HepG2 (cell line): ENCODE data around the gene MACROD2. TPM values are rescaled to one million over a fixed set of nuclear protein-coding genes. Genes with fewer than 3 reads are reported as not detected.

Experiments used
- ATAC-seq: fragments of 200-7000 bp; cut with Tn5 transposase; 3 replicates; pipeline ENCODE4 v1.9.1; 2020; ENCODE audit warnings: mild to moderate bottlenecking, moderate library complexity
- BruUV-seq: library from RNA; stranded (reverse); fragments of 400-500 nt; replicated peaks from 2 replicates; lab custom pipeline; 2021; lab: Mats Ljungman, UMichigan
- CTCF ChIA-PET: fragments of 300-600 bp; formaldehyde crosslinking; extraction: SDS; loops from one replicate; lab custom pipeline; 2021; ENCODE audit warnings: low total read pairs, inconsistent platforms, low intra/inter-chr PET ratio; lab: Yijun Ruan, JAX
- POLR2A ChIA-PET: fragments of 350-600 bp; sonication (Branson Sonifier 250); formaldehyde crosslinking; loops from one replicate; lab custom pipeline; 2020; ENCODE audit warnings: antibody characterized with exemption, inconsistent platforms; lab: Yijun Ruan, JAX
- DNase-seq: peaks from one replicate; pipeline ENCODE4 v3.0.0-alpha.2; 2015; ENCODE audit warnings: low spot score
- FAIRE-seq: peaks from 3 replicates; lab custom pipeline; 2011; peaks lifted over from hg19 to GRCh38; lab: Jason Lieb, UNC
- H2AFZ ChIP-seq: one replicate; pipeline ENCODE4 v1.6.1; 2011; ENCODE audit warnings: low read length, inconsistent platforms
- H3K27ac ChIP-seq: fragments of 300-600 bp; 3 replicates; pipeline ENCODE4 v1.8.0; 2011; ENCODE audit warnings: mixed run types, mild to moderate bottlenecking, mixed read lengths, low read length, inconsistent platforms; ENCODE audit not compliant: insufficient read depth; ENCODE audit errors: extremely low read length
- H3K27me3 ChIP-seq, 2 experiments: fragments of 200-600 bp in 1 of 2; 2 replicates in 1 of 2; 3 replicates in 1 of 2; pipeline versions ENCODE4 v1.6.0 to v1.8.0; 2011; ENCODE audit warnings: low read length in 2 of 2, mild to moderate bottlenecking in 2 of 2, moderate library complexity in 2 of 2, inconsistent platforms in 1 of 2; ENCODE audit not compliant: insufficient read depth in 2 of 2, control insufficient read depth in 1 of 2
- H3K36me3 ChIP-seq, 2 experiments: fragments of 200-600 bp in 1 of 2; replicated peaks in 1 of 2; 2 replicates in 1 of 2; 3 replicates in 1 of 2; pipeline versions ENCODE4 v1.5.1 to v1.8.0; 2011; ENCODE audit warnings: low read length in 2 of 2, inconsistent platforms in 1 of 2; ENCODE audit not compliant: insufficient read depth in 2 of 2, control insufficient read depth in 1 of 2
- H3K4me1 ChIP-seq: 2 replicates; pipeline ENCODE4 v1.5.1; 2012; ENCODE audit warnings: low read length, inconsistent platforms; ENCODE audit not compliant: insufficient read depth
- H3K4me2 ChIP-seq: 2 replicates; pipeline ENCODE4 v1.6.0; 2011; ENCODE audit warnings: low read depth, low read length, inconsistent platforms
- H3K4me3 ChIP-seq, 3 experiments: fragments of 200-600 bp in 1 of 3; sonication (generic), shearing (Covaris generic) in 1 of 3; replicated peaks in 1 of 3; 2 replicates each; pipeline ENCODE4 v1.5.1; 2011 to 2016; ENCODE audit warnings: low read length in 3 of 3, inconsistent platforms in 2 of 3, low read depth in 2 of 3, mild to moderate bottlenecking in 2 of 3, control low read depth in 1 of 3, mixed read lengths in 1 of 3; ENCODE audit not compliant: insufficient read depth in 1 of 3
- H3K79me2 ChIP-seq: one replicate; pipeline ENCODE4 v1.6.1; 2011; ENCODE audit warnings: low read length, inconsistent platforms; ENCODE audit not compliant: insufficient read depth
- H3K9ac ChIP-seq: 2 replicates; pipeline ENCODE4 v1.6.0; 2011; ENCODE audit warnings: mild to moderate bottlenecking, low read depth, low read length, inconsistent platforms; ENCODE audit not compliant: insufficient read depth
- H3K9me3 ChIP-seq: 2 replicates; pipeline ENCODE4 v1.5.1; 2012; ENCODE audit warnings: mild to moderate bottlenecking, low read length
- H4K20me1 ChIP-seq: 2 replicates; pipeline ENCODE4 v1.6.0; 2011; ENCODE audit warnings: inconsistent platforms, mild to moderate bottlenecking, low read length, moderate library complexity; ENCODE audit not compliant: insufficient read depth
- ATF1 ChIP-seq: IDR thresholded peaks from 2 replicates; pipeline ENCODE4 v1.6.1; 2016; ENCODE audit warnings: mild to moderate bottlenecking, control low read depth
- EP300 ChIP-seq, 3 experiments: sonication (generic) in 1 of 3; formaldehyde crosslinking in 1 of 3; IDR thresholded peaks; 2 replicates each; pipeline versions ENCODE4 v1.5.1 to v1.6.1; 2011 to 2020; ENCODE audit warnings: low read depth in 2 of 3, low read length in 2 of 3, borderline replicate concordance in 1 of 3, improper control_type of control experiment in 1 of 3, mild to moderate bottlenecking in 1 of 3, missing genetic modification reagents in 1 of 3, moderate library complexity in 1 of 3
- HOXA3 ChIP-seq: sonication (generic); formaldehyde crosslinking; IDR thresholded peaks from 2 replicates; pipeline ENCODE4 v1.5.0; 2020; ENCODE audit warnings: missing genetic modification reagents
- PRDM10 ChIP-seq: sonication (generic); formaldehyde crosslinking; IDR thresholded peaks from 2 replicates; pipeline ENCODE4 v1.4.0; 2020; ENCODE audit warnings: low read depth, missing genetic modification reagents
- SATB2 ChIP-seq: sonication (generic); formaldehyde crosslinking; IDR thresholded peaks from 2 replicates; pipeline ENCODE4 v1.5.0; 2020; ENCODE audit warnings: missing genetic modification reagents
- ZNF318 ChIP-seq: sonication (generic); formaldehyde crosslinking; IDR thresholded peaks from 2 replicates; pipeline ENCODE4 v1.4.0; 2020; ENCODE audit warnings: mild to moderate bottlenecking, missing genetic modification reagents
- ZNF710 ChIP-seq: sonication (generic); formaldehyde crosslinking; IDR thresholded peaks from 2 replicates; pipeline ENCODE4 v1.5.0; 2020; ENCODE audit warnings: mild to moderate bottlenecking, missing genetic modification reagents, borderline replicate concordance
- ZNF724P ChIP-seq: sonication (generic); formaldehyde crosslinking; IDR thresholded peaks from 2 replicates; pipeline ENCODE4 v1.8.0; 2022; ENCODE audit warnings: missing genetic modification reagents, borderline replicate concordance
- ZNF746 ChIP-seq: sonication (generic); formaldehyde crosslinking; IDR thresholded peaks from 2 replicates; pipeline ENCODE4 v1.8.0; 2022; ENCODE audit warnings: mild to moderate bottlenecking, missing genetic modification reagents
- ZZZ3 ChIP-seq: sonication (generic); formaldehyde crosslinking; IDR thresholded peaks from 2 replicates; pipeline ENCODE4 v1.4.0; 2020; ENCODE audit warnings: missing genetic modification reagents, mild to moderate bottlenecking, borderline replicate concordance
- WGBS: methylation state at CpG from one replicate; pipeline ENCODE4 v1.1.6; 2017; ENCODE audit warnings: low lambda C conversion rate; 5-methylcytosine and 5-hydroxymethylcytosine counted together
- in situ Hi-C: cut with HindIII; loops from 2 replicates; pipeline ENCODE4 v1.10.0; 2017; ENCODE audit warnings: low pct_unique_long_range_greater_than_20kb; ENCODE audit not compliant: extremely low pct_ligation_motif_present
- intact Hi-C: fragments of 100-400 bp; cut with micrococcal nuclease; formaldehyde crosslinking; loops from one replicate; pipeline ENCODE4 v1.10.0; 2022; ENCODE audit not compliant: unreplicated experiment
- polyA plus RNA-seq, 8 experiments: library from polyadenylated mRNA; depleted of rRNA in 3 of 8; stranded (reverse) in 7 of 8; unstranded in 1 of 8; fragments of >200 nt; fragmentation: Illumina TruSeq in 4 of 8; extraction: Trizol in 4 of 8; gene quantifications; 2 replicates each; pipeline versions ENCODE4 v1.2.1 to v1.2.3, GENCODE V29; 2011 to 2016; ENCODE audit warnings: low read depth in 4 of 8, missing spikeins in 1 of 8, mixed read lengths in 1 of 8; ENCODE audit not compliant: insufficient read depth in 1 of 8
- total RNA-seq, 5 experiments: library from RNA; depleted of rRNA; stranded (reverse); fragments of >200 nt; fragmentation: Illumina TruSeq; extraction: Trizol; gene quantifications; 2 replicates each; pipeline ENCODE4 v1.2.3, GENCODE V29; 2016; ENCODE audit warnings: low read depth in 1 of 5

MACROD2 gene
- total and polyA plus RNA-seq, 2 of the 13 experiments (the other 11 are each of a cell fraction or from before 2014, with no cell fraction given), result 0.13 to 0.51 TPM

GRCh38 chr20:15205028-15205427 lies 1209.7 kb downstream of the MACROD2 start:
- DNase-seq (no peak), ATAC-seq (no peak), FAIRE-seq (no peak)
- H3K4me2 ChIP-seq, result no peak overlapping the region
- no peaks in the 10 kb centered on the region for H4K20me1 ChIP-seq
- intact Hi-C loops (no loop called here), in situ Hi-C loops (no loop called here)
- H3K4me1 ChIP-seq, result no peaks in the 10 kb centered on the region
- ChIA-PET CTCF (no interaction called here), POLR2A (interaction anchor here (1.2 kb wide), 1 partner anchor 220 kb away, joined by 5 read pairs; no protein-coding TSS in a partner anchor)
- H3K9ac ChIP-seq, result no peak overlapping the region
- peaks cover 27% of the 10 kb centered on the region for H3K9me3 ChIP-seq
- no peak overlapping the region for H2AFZ ChIP-seq
- no peaks in the 10 kb centered on the region for H3K79me2 ChIP-seq
- H3K27ac ChIP-seq, result no peak overlapping the region
- H3K27me3 ChIP-seq, result no peaks in the 10 kb centered on the region
- 11% methylated on average over 2 of the region's 2 CpGs for WGBS
- no peak overlapping the region for H3K4me3 ChIP-seq
- no TSS peak for BruUV-seq
- no peaks in the 10 kb centered on the region for H3K36me3 ChIP-seq
- TF ChIP-seq ATF1 (no peak), EP300 (IDR thresholded peaks at IDR 0.05; ENCODE audit: low read depth in 2 of 2, low read length in 2 of 2) (no peak), EP300 (CRISPR knock-in tag; IDR thresholded peaks at IDR 0.05; ENCODE audit: borderline replicate concordance) (no peak), PRDM10 (no peak), ZNF710 (no peak), ZNF746 (CRISPR knock-in tag) (no peak), ZZZ3 (no peak), SATB2 (no peak), HOXA3 (CRISPR knock-in tag) (no peak), ZNF318 (CRISPR knock-in tag) (no peak), ZNF724P (no peak)
